HG03135 (cell line): ENCODE data around the gene BTBD9.

Experiments used
- ATAC-seq: cut with Tn5 transposase; IDR thresholded peaks from one replicate; pipeline ENCODE4 v1.9.1; 2021; ENCODE audit warnings: mild to moderate bottlenecking, moderate library complexity; ENCODE audit not compliant: unreplicated experiment

Gene BTBD9

DNA sequence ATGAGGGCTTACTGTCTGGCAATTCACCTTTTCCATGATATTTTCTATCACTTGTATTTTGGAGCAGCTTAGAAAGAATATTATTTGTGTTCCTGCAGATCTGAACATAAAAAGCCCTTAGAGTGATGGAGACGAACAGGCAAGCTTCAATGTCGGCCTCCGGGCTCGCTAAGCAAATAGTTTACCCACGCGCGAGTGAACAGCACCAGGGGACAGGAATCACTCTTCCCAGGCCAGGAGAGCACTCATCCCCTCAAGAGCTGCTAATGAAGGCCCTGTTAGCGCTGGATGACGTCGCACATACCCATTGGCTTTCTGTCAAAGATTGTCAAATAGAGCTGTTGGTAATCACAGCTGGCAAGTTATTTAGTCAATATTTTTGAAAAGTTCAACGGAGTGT, 424.5 kb downstream of the BTBD9 start:
- ATAC-seq: no peak

DNA sequence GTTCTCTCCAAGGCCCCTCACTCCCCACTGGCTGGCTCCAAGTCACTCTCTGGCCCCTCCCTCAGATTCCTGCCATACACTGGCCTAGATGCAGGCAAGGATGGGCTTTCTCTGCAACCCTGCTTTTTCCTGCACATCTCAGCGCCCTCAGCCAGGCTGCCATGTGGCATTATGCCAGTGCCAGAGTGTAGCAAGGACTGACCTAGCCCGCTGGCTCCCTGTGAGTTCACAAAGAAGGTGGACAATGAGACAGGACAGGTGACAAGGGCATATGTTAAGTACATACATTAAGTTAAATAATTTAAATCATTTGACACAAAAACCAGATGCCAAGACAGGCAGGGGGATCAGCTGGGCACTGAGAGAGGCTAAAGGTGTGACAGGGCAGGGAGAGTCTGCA, 425.6 kb downstream of the BTBD9 start:
- no peak for ATAC-seq

DNA sequence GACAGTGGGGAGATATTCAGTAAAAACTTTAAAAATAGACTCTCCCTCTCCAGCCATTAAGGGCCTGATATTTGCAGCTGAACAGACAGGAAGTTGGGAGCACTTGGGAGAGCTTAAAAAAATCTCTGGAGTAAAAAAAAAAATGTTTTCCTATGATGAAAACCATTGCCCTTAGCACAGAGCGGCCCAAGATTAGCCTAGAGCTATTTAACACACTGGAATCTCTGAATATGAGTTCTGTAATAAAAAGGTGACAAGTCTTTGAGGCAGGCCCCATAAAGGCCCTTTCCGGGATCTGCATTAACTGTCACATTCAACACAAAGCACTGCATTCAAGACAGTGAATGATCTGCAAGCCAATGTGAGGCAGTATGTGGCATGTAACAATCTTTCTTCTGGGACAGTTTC, 426.5 kb downstream of the BTBD9 start:
- no peak for ATAC-seq

DNA sequence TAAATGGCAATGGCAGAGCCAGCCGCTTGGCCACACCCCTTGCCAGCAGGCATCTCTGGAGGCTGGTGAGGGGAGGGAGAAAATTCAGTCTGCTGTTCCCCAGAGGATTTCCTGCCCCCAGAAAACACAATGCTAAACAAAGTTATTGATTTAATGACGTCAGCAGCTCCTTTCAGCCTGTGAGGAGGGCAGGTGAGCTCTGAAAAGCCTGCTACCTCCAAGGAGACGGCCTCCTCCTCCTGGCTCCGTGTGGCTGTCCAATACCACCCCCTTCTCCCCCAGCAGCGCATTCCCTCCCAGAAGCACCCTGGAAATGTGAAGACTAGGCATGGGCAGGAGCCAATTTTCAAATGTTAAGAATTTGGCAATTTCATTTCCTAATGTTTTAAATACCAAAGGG, 427.1 kb downstream of the BTBD9 start:
- ATAC-seq: no peak

DNA sequence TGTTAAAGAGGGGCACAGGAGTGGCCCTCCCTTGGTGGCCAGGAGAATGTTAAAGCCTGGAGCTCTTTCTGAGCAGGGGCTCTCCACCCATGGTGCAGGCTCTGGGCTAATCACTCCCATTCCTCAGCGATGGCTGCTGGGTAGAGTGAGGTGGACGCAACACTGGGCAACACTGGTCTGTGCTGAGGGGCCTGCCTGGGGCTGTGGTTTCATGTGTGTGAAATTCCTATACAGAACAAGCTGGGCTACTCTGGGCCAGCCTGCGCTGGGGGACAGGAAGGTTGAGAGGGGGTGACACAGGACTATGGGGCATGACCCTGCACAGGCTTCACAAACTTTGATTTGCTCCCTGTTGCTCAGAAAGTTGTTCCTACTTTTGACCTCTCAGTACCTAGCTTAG, 427.6 kb downstream of the BTBD9 start:
- ATAC-seq: no peak

DNA sequence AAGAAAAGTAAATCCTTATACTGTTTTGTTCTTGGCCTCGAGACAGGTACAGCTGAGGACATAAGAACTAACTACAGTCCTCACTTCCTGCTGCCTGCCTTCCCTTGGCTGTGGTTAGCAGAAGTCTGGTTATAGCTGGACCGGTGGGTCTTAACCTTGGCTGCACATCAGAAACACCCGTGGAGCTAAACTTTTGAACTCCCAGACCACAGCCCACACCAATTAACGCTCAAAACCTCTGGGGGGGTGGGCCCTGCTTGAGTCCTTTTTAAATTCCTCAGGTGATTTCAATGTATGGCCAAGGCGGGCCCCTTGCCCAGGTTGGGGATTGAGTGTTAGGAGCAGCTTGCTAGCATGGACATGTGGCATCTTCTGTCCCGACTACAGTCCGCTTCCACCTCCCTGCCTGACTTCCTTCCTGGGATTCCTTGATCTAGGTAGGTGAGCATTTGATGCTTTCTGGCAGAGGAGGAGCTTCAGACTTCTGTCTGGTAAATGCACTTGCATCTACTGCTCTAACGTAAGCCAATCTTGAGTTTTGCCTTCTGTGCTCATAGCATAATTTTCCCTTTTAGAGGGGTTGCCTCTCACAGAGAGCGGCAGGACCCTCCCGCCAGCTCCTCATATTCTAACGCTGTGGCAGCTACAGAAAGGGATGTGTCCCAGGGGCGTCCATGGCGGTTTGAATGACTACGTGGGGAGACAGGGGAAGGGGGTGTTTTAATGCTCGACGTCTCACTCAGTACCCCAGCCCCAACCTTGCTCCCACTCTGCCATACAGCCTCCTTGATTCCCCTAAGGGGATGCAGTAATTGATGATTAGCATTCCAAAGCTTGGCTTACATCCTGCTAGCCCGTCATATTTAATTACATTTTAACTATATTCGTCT, 430.1 kb downstream of the BTBD9 start:
- no peak for ATAC-seq

DNA sequence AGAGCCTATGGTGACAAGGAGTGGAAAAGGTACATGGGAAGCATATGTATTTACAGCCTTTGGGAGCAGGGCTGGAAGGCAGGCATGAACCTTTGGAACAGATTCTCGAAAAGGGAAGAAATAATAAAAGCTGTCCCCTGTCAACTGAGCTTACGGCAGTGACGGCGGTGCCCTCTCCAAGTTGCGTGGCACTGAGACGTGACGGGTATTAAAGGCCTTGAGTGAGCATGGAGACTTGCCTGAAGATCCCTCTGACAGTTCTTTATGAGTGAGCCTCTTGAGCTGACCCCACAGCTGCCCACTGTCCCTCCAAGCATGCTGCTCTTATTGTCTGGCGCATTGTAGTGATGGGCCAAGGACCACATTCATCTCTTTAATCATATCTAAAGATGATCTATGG, 431.7 kb downstream of the BTBD9 start:
- ATAC-seq: no peak

DNA sequence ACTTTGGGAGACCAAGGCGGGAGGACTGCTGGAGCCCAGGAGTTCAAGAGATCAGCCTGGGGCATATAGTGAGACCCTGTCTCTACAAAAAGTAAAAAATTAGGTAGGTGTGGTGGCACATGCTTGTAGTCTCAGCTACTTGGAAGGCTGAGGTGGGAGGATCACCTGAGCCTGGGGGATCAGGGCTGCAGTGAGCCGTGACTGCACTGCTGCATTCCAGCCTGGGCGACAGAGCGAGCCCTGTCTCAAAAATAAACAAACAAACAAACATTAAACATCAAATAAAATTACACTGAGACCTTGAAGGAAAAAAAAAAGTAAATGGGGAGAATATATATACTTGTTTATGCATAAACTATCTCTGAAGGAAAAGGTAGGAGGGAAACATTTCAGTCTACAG, 432.4 kb downstream of the BTBD9 start:
- no peak for ATAC-seq

DNA sequence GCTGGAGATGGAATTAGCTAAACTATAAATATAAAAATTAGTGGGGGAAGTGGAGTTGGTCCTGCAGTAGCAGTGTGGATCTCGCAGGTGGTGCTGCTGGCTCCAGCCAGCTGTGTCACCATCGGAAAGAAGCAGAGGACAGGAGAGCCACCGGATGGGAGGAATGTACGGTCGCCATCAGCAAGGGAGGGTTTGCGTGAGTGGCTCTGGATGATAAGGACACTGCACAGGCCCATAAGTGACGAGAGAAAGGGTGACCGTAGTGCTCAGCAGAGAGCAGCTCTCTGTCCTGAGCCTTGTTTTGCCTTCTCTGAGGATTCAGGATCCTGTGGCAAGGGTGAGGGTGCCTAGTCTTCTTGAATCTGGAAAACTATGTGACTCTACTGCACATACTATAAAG, 441.5 kb downstream of the BTBD9 start:
- no peak for ATAC-seq

DNA sequence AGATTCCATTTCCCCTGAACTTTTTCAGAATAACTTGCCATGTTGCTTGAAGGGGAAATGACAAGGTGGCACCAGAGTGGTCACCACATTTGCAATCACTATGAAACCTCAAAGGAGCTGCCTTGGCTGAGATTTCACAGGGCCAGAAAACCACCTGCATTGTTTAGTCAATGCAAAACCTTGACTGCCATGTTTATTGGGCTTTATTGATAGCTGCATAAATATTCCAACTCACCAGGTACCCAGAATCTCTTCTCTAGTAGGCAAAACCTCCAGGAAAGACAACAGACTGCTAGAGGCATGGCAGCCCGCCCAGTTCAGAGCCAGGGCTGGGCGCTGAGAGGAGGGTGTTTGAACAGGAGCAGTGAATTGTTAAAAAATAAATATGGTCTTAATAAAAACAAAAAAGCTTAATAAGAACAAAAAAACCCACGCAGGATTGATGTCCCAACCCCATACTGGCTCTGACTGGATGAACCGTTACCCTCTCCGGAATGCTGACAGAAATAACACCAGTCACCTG, 444.6 kb downstream of the BTBD9 start:
- ATAC-seq: no peak

DNA sequence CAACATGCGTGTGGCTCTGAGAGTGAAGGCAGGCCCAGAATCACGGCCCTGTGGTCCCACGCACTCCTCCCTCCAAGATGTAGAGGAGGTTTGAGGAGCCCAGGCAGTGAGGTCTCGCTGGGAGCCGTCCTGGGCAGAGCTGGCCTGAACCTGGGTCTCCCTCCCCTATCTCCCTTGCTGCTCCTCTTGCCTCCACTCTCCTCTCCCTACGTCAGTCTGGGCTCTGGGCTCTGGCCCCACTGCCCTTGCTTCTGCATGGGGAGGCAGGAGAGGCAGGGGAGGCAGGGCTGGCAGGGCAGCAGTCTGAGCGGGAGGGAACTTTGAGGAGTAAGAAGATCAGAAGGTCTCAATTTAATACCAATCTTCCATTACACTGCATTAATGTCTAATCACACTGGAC, 445.1 kb downstream of the BTBD9 start:
- ATAC-seq: no peak

DNA sequence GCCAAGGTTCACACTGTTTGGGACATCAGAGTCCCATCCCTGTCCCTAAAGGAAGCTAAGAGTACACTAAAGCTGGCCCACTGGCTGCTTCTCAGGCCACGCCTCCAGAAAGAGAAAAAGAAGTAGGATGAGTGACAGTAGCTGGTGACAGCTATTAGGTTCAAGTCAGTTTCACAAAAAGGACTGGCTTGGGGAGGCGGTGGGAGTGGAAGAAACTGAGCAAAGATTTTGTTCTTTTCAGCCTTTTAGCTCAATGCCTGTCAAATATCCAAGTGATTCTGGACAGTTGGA, 445.5 kb downstream of the BTBD9 start:
- no peak for ATAC-seq

DNA sequence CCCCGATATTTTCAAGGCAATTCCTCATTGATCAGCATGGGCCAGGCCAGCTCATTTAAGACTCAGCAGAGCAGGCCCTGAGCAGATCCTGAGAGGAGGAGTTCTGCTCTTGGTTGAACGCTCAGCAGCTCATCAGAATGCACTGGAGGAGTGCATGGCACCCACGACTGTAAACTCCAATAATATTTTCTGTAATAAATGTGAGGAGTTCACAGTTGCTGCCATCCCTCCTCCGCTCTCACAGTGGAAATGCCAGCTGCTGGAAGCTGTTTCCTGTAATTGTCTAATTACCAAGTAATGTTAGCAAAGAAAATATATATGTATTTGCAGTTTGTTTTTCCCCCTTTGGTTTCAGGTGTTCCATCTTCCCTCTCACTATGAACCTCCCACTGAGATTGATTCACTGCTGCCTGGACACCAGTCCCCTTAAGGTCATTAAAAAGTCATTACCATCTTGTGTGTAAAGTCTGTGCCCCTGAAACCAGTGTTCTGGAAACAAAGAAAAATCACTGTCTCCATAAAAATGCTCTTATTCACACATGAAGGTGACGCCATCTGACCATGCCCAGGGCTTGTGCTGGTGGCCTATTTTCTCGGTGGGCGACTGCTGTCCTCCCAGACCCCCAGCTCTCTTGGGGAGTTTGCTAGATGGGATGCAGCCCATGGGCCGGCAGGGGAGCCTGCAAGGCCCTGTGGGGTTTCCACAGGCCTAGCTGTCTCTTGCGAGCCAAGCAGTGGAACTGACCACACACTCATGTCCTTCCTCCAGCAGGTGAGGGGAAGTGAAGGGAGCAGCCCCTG, 446.0 kb downstream of the BTBD9 start:
- ATAC-seq: no peak

DNA sequence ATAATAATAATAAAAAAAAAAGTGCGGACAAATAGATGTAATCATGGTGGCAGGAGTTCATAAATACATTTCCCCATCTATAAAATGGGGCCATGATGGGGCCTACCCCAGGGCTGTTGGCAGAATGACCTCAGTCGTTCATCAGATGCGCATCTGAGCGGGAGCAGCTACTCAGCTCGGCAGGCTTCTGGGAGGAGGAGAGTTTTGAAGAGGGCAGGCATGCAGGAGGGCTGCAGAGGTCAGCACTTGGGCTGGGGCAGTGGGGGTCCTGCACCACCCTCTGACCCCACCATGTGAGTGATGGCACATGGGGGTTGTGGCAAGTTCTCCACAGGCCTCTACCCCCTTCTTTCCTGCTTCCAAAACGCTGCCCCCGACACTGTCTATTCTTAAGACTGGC, 446.7 kb downstream of the BTBD9 start:
- ATAC-seq: no peak

DNA sequence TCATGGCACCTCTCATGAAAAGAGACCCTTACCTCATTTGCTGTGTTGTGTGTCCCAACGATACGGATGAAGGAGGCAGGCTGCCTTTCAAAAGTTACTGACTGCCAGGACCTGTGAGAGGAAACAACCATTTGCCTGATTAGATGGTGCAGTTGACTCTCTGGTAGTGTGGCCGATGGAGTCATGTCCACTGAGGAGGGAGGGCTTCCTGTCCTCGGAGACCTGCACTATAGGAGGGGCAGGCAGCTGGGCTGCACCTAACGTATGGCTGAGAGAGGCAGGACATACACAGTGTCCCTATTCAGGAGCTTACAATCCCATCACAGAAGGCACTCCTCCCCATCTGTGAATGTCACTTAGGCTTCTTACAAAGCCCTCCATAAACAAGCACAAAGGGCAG, 447.2 kb downstream of the BTBD9 start:
- no peak for ATAC-seq

DNA sequence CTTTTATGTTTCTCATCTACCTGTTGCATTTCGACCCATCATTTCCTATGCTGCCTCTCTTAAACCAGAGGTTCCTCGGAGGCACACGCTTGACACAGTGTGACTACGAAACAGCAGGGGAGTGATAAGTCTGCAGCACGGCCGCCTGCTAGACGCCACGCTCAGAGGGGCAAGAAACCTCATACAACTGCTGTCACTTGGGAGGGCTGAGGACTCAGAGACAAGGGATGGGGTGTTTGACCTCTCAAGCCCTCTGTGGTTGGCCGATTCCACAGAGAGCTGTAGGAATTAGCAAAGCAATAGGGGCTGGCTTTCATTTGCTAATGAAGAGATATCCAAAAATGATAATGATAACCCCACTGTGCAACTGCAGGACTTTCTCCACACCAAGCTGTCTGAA, 447.7 kb downstream of the BTBD9 start:
- ATAC-seq: no peak

DNA sequence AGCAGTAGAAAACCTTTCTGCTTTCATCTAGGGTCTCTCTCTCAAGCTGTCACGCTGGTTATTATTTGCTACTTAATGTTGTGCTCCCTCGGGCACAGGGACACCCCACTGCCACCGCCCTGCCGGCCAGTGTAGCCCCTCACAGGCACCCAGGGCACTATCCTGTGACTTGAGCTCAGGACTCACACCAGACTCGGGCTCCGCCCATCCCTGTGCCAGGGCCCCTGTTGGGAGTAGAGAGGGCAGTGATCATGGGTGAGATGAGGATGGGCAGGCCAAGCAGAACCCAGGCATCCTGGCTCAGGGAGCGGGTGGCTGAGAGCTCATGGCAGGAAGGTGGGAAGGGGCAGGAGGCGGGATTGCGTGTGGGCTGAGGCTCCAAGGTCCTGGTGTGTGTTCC, 448.3 kb downstream of the BTBD9 start:
- no peak for ATAC-seq

DNA sequence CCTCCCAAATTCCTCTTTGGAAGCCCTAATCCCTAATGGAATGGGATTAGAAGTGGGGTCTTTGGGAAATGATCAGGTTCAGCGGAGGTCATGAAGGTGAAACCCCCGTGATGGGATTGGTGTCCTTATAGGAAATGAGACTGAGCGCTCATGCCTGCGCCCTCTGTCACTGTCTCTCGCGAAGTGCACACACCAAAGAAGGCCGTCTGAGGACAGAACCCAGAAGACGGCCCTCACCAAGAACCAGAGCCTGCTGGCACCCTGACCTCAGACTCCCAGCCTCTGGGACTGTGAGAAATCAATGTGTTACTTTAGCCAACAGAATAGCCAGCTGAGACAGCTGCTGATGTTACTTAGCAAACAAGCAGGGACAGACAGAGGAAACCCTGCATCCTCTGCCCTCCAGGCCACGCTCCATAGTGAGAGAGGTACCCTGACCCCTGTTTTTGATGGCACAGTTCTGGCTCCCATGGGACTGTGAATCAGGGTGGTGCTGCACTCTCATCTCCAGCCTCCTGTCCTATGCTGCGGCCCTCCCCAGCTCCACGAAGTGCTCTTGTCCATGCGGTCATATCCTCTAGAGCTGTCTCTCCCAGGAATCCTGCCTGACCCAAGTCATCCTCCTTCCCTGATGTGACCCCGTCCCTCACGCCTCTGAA, 450.9 kb downstream of the BTBD9 start:
- no peak for ATAC-seq

DNA sequence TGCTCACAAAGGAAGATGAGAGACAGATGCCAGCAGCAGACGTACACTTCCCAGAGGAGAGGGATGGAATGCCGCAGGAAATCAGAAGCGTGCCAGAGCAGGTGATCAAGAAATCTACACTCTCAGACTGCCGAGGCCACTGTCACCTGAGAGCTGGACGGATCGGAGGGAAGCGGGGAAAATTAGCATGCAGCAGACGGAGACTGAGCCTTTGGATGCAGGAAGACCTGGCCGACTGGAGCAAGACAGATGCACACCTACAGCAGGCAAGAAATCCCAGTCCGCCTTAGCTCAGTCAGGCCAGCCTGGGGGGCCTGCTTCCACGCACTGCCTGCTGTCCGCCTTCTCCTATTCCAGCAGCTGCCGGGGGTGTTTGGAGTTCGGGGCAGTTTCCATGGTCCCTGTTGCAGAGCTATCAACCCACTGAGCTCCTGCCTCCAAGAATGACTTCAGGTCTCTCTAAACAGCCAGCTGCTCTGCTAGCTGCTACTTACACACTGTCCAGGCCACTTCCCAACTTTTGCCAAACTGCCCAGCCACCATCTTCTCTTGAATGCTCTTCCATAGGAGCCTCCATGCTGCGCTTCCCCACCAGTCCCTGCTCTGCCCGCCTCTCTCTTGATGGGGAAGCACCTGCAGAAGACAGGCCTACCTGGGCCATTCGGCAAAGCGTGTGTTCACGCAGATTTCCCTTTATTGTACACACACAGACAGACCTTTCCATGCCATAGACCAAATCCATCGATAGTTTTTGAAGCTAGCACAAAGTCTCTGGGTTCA, 451.7 kb downstream of the BTBD9 start:
- ATAC-seq: no peak

DNA sequence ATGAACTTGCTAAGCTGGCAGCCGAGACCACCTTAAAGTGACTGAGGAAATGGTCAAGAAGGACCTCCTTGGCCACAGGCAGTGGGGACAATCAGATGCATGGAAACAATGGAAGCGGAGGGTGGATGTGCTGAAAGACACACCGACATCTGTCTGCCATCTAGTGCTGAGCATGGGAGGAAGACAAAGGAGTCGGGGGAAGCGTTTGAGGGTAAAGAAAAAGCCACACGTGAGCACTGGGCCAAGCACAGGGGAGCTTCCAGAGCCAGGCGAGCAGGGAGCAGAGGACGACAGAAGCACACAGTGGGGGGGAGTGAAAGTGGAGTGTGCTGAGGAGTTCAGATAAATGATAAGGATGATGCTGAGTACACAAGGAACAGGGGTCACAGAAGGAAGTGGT, 452.4 kb downstream of the BTBD9 start:
- ATAC-seq: no peak

DNA sequence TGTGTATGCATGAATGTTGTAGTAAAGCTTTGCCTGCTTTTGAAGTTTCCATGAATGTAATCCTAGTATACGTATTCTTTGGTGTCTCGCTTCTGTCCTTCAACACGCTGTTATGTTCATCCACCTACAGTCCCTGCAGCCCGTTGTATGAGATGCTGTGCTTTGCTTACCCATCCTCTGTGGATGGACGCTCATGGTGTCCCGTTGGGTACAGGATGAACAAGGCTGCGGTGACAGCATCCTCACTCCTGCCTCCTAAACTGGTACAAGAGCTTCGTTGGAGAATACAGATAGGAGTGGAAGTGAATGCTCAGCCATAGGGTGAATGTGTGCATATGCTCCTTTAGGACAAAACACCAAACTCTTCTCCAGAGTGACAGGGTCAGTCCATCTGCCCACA, 454.0 kb downstream of the BTBD9 start:
- ATAC-seq: no peak
